Heart left ventricle (tissue), 13 donors: ENCODE results near the gene DCAF10.
A peak's percentile ranks its signal among the peaks of the same experiment; 100 is the strongest.

Source experiments
- CTCF ChIP-seq, 12 donors: fragments of 200-600 bp; sonication (generic) in 4 of 12; IDR thresholded peaks; one replicate each; pipeline versions ENCODE4 v1.5.0 to v1.8.0; 2018 to 2022; ENCODE audit warnings: antibody characterized with exemption in 12 of 12, mild to moderate bottlenecking in 5 of 12
- POLR2A ChIP-seq, 2 donors: fragments of 450-650 bp; IDR thresholded peaks; one replicate each; pipeline ENCODE4 v1.6.1; 2017; ENCODE audit warnings: antibody characterized with exemption in 2 of 2, mild to moderate bottlenecking in 2 of 2, moderate library complexity in 2 of 2
- donor health status: ischemic (EF 13 %, LVEDD 7.1; RV severe dilation, severe dysfunction).
- donor health status: DM: no; HTN: yes; CAD: no.
- donor health status: DM: no; HTN: no; CAD: no.
- donor health status: ischemic (EF 25% LVEDD 6.9; RV normal size, moderate dysfunction).
- donor health status: ischemic (EF 25% LVEDD 5.7; RV mildly dilated, moderate dysfunction).
- donor health status: ischemic (EF 35%, LVEDD 5.7; RV mildly dilated, moderate dysfunction).
- donor health status: nonischemic (EF 11% LVEDD 7.7; RV severe dilation, severe dysfunction).
- donor health status: DM: yes; HTN: yes; CAD: no.
- donor health status: PGD.
- donor health status: ischemic (EF 29% LVEDD 5.4; RV normal size, mild dysfunction).
- donor health status: nonischemic (EF 23%, LVEDD 6.1; RV moderate dilation, normal function).

- TF ChIP-seq CTCF (IDR thresholded peaks at IDR 0.05) = peak in 7 of 12 donors; percentile 9 to 24 (median 16)
- peak in 1 of 2 donors; percentile 70 for TF ChIP-seq POLR2A (IDR thresholded peaks at IDR 0.05)
These were observed 15.7 kb upstream of the DCAF10 start, which contains the start of gene EXOSC3 for GRCh38 chr9:37784616-37785483.
